PC-9 (cell line): ENCODE data around the gene MSI2. TPM values are rescaled to one million over a fixed set of nuclear protein-coding genes. Genes with fewer than 3 reads are reported as not detected.

Source experiments
- BruUV-seq: library from RNA; stranded (reverse); fragments of 400-500 nt; replicated peaks from 2 replicates; lab custom pipeline; 2021; lab: Mats Ljungman, UMichigan
- CTCF ChIA-PET: fragments of 300-600 bp; sonication (Branson Sonifier 250); formaldehyde crosslinking; loops from one replicate; lab custom pipeline; 2022; ENCODE audit warnings: antibody characterized with exemption; lab: Charles Lee
- POLR2A ChIA-PET: fragments of 300-600 bp; sonication (Branson Sonifier 250); formaldehyde crosslinking; loops from one replicate; lab custom pipeline; 2022; ENCODE audit warnings: antibody characterized with exemption; ENCODE audit not compliant: unreplicated experiment; lab: Charles Lee
- DNase-seq, 2 experiments: peaks; one replicate each; pipeline versions ENCODE4 v3.0.0 to v3.0.0-alpha.2; 2015 to 2022; ENCODE audit warnings: mixed read lengths in 1 of 2
- H2AFZ ChIP-seq: fragments of 200-600 bp; sonication (generic); 2 replicates; pipeline ENCODE4 v1.8.1; 2017; ENCODE audit warnings: antibody characterized with exemption
- H3F3A ChIP-seq: fragments of 200-600 bp; sonication (generic); 2 replicates; pipeline ENCODE4 v1.8.1; 2017; ENCODE audit warnings: antibody characterized with exemption, mild to moderate bottlenecking, low read depth; ENCODE audit not compliant: insufficient read depth
- H3K27ac ChIP-seq: fragments of 200-600 bp; sonication (generic); 2 replicates; pipeline ENCODE4 v1.6.1; 2016; ENCODE audit warnings: mixed run types
- H3K27me3 ChIP-seq: fragments of 200-600 bp; sonication (generic); 2 replicates; pipeline ENCODE4 v1.6.1; 2016; ENCODE audit warnings: low read depth, mixed run types; ENCODE audit not compliant: insufficient read depth
- H3K36me3 ChIP-seq: fragments of 200-600 bp; sonication (generic); 2 replicates; pipeline ENCODE4 v1.6.1; 2016; ENCODE audit warnings: low read depth, mixed run types
- H3K4me1 ChIP-seq: fragments of 200-600 bp; sonication (generic); replicated peaks from 2 replicates; pipeline ENCODE4 v1.6.1; 2016; ENCODE audit warnings: mixed run types; ENCODE audit not compliant: insufficient read depth
- H3K4me2 ChIP-seq: fragments of 200-600 bp; sonication (generic); 2 replicates; pipeline ENCODE4 v1.6.1; 2017; ENCODE audit warnings: mixed run types
- H3K4me3 ChIP-seq: fragments of 200-600 bp; sonication (generic); 2 replicates; pipeline ENCODE4 v1.6.1; 2016; ENCODE audit warnings: mixed run types
- H3K79me2 ChIP-seq: fragments of 200-600 bp; sonication (generic); 2 replicates; pipeline ENCODE4 v1.6.1; 2017; ENCODE audit warnings: low read depth, mixed run types
- H3K9me2 ChIP-seq: fragments of 200-600 bp; sonication (generic); 2 replicates; pipeline ENCODE4 v1.8.1; 2017; ENCODE audit warnings: mild to moderate bottlenecking; ENCODE audit not compliant: insufficient read depth
- H3K9me3 ChIP-seq: fragments of 200-600 bp; sonication (generic); 2 replicates; pipeline ENCODE4 v1.8.1; 2016; ENCODE audit warnings: low read depth; ENCODE audit not compliant: insufficient read depth
- H4K20me1 ChIP-seq: fragments of 200-600 bp; sonication (generic); 2 replicates; pipeline ENCODE4 v1.8.1; 2017; ENCODE audit not compliant: insufficient read depth
- EZH2 ChIP-seq: fragments of 200-600 bp; sonication (generic); IDR thresholded peaks from 2 replicates; pipeline ENCODE4 v1.8.0; 2017; ENCODE audit warnings: antibody characterized with exemption, low read depth
- intact Hi-C: fragments of 100-400 bp; cut with micrococcal nuclease; formaldehyde crosslinking; loops from one replicate; pipeline ENCODE4 v1.10.0; 2022; ENCODE audit not compliant: unreplicated experiment
- total RNA-seq: library from RNA; stranded (reverse); gene quantifications from 2 replicates; pipeline ENCODE4 v1.2.3, GENCODE V29; 2021
- TF ChIP-seq, protein P1 (sequence below): fragments of 200-600 bp; sonication (generic); conservative IDR thresholded peaks from 2 replicates; pipeline ENCODE4 v1.6.1; 2017; ENCODE audit warnings: mixed run types, antibody characterized with exemption, mild to moderate bottlenecking, moderate library complexity

The MSI2 gene
- total RNA-seq, 1 experiment from 2014 or later, result 15.7 TPM

GRCh38 chr17:57535249-57535966 is 279.1 kb downstream of the MSI2 start:
- Histone ChIP-seq H3K27me3 (peaks cover 7% of the 10 kb centered on the region; the same call in 1 of the 2 replicates), H3F3A (no peaks in the 10 kb centered on the region), H3K9me3 (no peaks in the 10 kb centered on the region), H3K4me2 (no peak overlapping the region), H3K36me3 (no peaks in the 10 kb centered on the region), H3K4me3 (no peak overlapping the region), H3K79me2 (no peaks in the 10 kb centered on the region), H2AFZ (no peak overlapping the region), H3K27ac (no peak overlapping the region), H3K9me2 (no peaks in the 10 kb centered on the region), H4K20me1 (no peaks in the 10 kb centered on the region), H3K4me1 (no peaks in the 10 kb centered on the region)
- BruUV-seq, result no TSS peak
- no peak for TF ChIP-seq EZH2
- TF ChIP-seq, protein P1, sequence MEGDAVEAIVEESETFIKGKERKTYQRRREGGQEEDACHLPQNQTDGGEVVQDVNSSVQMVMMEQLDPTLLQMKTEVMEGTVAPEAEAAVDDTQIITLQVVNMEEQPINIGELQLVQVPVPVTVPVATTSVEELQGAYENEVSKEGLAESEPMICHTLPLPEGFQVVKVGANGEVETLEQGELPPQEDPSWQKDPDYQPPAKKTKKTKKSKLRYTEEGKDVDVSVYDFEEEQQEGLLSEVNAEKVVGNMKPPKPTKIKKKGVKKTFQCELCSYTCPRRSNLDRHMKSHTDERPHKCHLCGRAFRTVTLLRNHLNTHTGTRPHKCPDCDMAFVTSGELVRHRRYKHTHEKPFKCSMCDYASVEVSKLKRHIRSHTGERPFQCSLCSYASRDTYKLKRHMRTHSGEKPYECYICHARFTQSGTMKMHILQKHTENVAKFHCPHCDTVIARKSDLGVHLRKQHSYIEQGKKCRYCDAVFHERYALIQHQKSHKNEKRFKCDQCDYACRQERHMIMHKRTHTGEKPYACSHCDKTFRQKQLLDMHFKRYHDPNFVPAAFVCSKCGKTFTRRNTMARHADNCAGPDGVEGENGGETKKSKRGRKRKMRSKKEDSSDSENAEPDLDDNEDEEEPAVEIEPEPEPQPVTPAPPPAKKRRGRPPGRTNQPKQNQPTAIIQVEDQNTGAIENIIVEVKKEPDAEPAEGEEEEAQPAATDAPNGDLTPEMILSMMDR, result no peak
- intact Hi-C loops, result no loop called here
- peak in 1 of 2 experiments; percentile 24 for DNase-seq
- ChIA-PET CTCF (no interaction called here), POLR2A (no interaction called here)

- H3K9me3 ChIP-seq, result no peaks in the 10 kb centered on the region
- no peaks in the 10 kb centered on the region for H3K36me3 ChIP-seq
- BruUV-seq, result no TSS peak
- H2AFZ ChIP-seq, result no peak overlapping the region
- ChIA-PET CTCF (no interaction called here), POLR2A (no interaction called here)
- H4K20me1 ChIP-seq, result no peaks in the 10 kb centered on the region
- H3K4me3 ChIP-seq, result no peak overlapping the region
- H3K27me3 ChIP-seq, result peaks cover 2% of the 10 kb centered on the region; the same call in 1 of the 2 replicates
- H3K4me1 ChIP-seq, result no peaks in the 10 kb centered on the region
- H3K4me2 ChIP-seq, result no peak overlapping the region
- no peak for TF ChIP-seq EZH2
- TF ChIP-seq, protein P1, result no peak
- H3K9me2 ChIP-seq, result no peaks in the 10 kb centered on the region
- no peaks in the 10 kb centered on the region for H3K79me2 ChIP-seq
- no peaks in the 10 kb centered on the region for H3F3A ChIP-seq
- intact Hi-C loops, result no loop called here
- DNase-seq, result no peak
- no peak overlapping the region for H3K27ac ChIP-seq
Measured at GRCh38 chr17:57536289-57536688, 280.0 kb downstream of the MSI2 start.

- Histone ChIP-seq H3K9me3 (no peaks in the 10 kb centered on the region), H3K4me3 (no peak overlapping the region), H3K79me2 (no peaks in the 10 kb centered on the region), H3K27me3 (peaks cover 7% of the 10 kb centered on the region; the same call in 1 of the 2 replicates), H3K27ac (no peak overlapping the region), H3K9me2 (no peaks in the 10 kb centered on the region), H3K4me1 (no peaks in the 10 kb centered on the region), H3F3A (no peaks in the 10 kb centered on the region), H3K36me3 (no peaks in the 10 kb centered on the region), H3K4me2 (no peak overlapping the region), H2AFZ (no peak overlapping the region), H4K20me1 (no peaks in the 10 kb centered on the region)
- ChIA-PET POLR2A (no interaction called here), CTCF (no interaction called here)
- no peak for DNase-seq
- no peak for TF ChIP-seq EZH2
- TF ChIP-seq, protein P1, result no peak
- no TSS peak for BruUV-seq
- intact Hi-C loops, result no loop called here
Measured at GRCh38 chr17:57536789-57537523, 280.6 kb downstream of the MSI2 start.
